Measurements from ENCODE around the gene MITF. TPM values are rescaled to one million over a fixed set of nuclear protein-coding genes. Genes with fewer than 3 reads are reported as not detected.
A peak's percentile ranks its signal among the peaks of the same experiment; 100 is the strongest.

Gene MITF
- total RNA-seq, 2 experiments from 2014 or later, result not detected

DNA sequence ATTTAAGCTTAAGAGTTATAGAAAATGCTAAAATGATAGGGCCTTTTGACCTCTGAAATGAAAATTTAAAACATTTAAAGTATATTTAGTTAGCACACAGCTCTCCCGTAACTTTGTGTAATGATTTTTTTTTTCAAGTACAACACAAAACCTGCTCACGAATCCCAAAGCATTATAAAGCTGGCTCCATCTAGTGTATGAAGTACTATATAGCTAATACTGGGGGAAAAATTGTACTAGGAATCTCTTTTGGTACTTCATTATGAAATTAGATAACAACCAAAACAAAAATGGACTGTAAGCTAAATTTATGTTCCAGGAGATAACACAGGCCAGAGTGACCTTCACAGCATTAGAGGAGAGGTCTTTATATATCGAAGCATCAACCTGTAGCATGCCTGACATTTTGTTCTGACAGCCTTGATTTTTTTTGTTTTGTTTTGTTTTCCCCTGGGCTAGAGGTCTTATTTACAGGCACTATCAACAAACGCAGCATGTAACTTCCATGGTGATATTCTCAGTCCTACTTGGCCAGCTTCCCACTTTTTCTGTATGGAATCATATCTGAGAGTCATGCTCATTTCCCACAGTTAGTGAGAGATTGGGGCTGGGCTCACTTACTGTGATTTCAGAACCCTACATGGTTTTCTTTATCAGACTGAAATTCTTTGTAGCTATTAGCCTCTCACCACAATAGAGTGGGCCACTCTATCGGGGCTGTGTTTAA is 116.3 kb downstream of the MITF start:
- ChIA-PET CTCF (ENCODE audit: unreplicated experiment) (no interaction called here), POLR2A (no interaction called here)
- H3K9me3 ChIP-seq (ENCODE audit: low read length), result no peaks in the 10 kb centered on the region
- H3K36me3 ChIP-seq (ENCODE audit: insufficient read depth, low read length), result no peaks in the 10 kb centered on the region
- no peaks in the 10 kb centered on the region for H3K79me2 ChIP-seq (ENCODE audit: insufficient read depth, low read depth, low read length)
- H3K4me2 ChIP-seq (ENCODE audit: low read length), result no peak overlapping the region
- no peaks in the 10 kb centered on the region for H3K4me1 ChIP-seq (ENCODE audit: insufficient read depth, low read length, poor library complexity, severe bottlenecking)
- H3K27ac ChIP-seq (ENCODE audit: low read depth, low read length, poor library complexity, severe bottlenecking), result no peak overlapping the region
- H3K4me3 ChIP-seq (ENCODE audit: low read depth, low read length, poor library complexity, severe bottlenecking), result no peak overlapping the region
- no peak for DNase-seq (ENCODE audit: low spot score)
- H4K20me1 ChIP-seq (ENCODE audit: insufficient read depth, low read length), result no peaks in the 10 kb centered on the region
- intact Hi-C loops (cut with micrococcal nuclease; ENCODE audit: unreplicated experiment), result no loop called here
- no peaks in the 10 kb centered on the region for H3K9me2 ChIP-seq (ENCODE audit: insufficient read depth, low read length)
- no TSS peak for BruUV-seq (replicated peaks)
- no peak for TF ChIP-seq EZH2phosphoT487 (IDR thresholded peaks at IDR 0.05; ENCODE audit: borderline replicate concordance, low read depth, low read length)
- TF ChIP-seq, protein P1, sequence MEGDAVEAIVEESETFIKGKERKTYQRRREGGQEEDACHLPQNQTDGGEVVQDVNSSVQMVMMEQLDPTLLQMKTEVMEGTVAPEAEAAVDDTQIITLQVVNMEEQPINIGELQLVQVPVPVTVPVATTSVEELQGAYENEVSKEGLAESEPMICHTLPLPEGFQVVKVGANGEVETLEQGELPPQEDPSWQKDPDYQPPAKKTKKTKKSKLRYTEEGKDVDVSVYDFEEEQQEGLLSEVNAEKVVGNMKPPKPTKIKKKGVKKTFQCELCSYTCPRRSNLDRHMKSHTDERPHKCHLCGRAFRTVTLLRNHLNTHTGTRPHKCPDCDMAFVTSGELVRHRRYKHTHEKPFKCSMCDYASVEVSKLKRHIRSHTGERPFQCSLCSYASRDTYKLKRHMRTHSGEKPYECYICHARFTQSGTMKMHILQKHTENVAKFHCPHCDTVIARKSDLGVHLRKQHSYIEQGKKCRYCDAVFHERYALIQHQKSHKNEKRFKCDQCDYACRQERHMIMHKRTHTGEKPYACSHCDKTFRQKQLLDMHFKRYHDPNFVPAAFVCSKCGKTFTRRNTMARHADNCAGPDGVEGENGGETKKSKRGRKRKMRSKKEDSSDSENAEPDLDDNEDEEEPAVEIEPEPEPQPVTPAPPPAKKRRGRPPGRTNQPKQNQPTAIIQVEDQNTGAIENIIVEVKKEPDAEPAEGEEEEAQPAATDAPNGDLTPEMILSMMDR (conservative IDR thresholded peaks at IDR 0.05; ENCODE audit: low read length), result peak; percentile 47
- no peak overlapping the region for H2AFZ ChIP-seq (ENCODE audit: low read length)

- intact Hi-C loops (cut with micrococcal nuclease; ENCODE audit: unreplicated experiment), result no loop called here
- no peaks in the 10 kb centered on the region for H4K20me1 ChIP-seq (ENCODE audit: insufficient read depth, low read length)
- no peaks in the 10 kb centered on the region for H3K9me3 ChIP-seq (ENCODE audit: low read length)
- no peak overlapping the region for H3K27ac ChIP-seq (ENCODE audit: low read depth, low read length, poor library complexity, severe bottlenecking)
- H3K4me1 ChIP-seq (ENCODE audit: insufficient read depth, low read length, poor library complexity, severe bottlenecking), result no peaks in the 10 kb centered on the region
- H3K36me3 ChIP-seq (ENCODE audit: insufficient read depth, low read length), result no peaks in the 10 kb centered on the region
- H3K4me3 ChIP-seq (ENCODE audit: low read depth, low read length, poor library complexity, severe bottlenecking), result no peak overlapping the region
- no peak overlapping the region for H2AFZ ChIP-seq (ENCODE audit: low read length)
- H3K9me2 ChIP-seq (ENCODE audit: insufficient read depth, low read length), result no peaks in the 10 kb centered on the region
- POLR2A ChIA-PET, result interaction anchor here (0.7 kb wide), 1 partner anchor 147 kb away, joined by 3 read pairs; no protein-coding TSS in a partner anchor
- TF ChIP-seq, protein P1 (conservative IDR thresholded peaks at IDR 0.05; ENCODE audit: low read length), result no peak
- no peak for TF ChIP-seq EZH2phosphoT487 (IDR thresholded peaks at IDR 0.05; ENCODE audit: borderline replicate concordance, low read depth, low read length)
- DNase-seq (ENCODE audit: low spot score), result no peak
- no peak overlapping the region for H3K4me2 ChIP-seq (ENCODE audit: low read length)
- no TSS peak for BruUV-seq (replicated peaks)
- CTCF ChIA-PET (ENCODE audit: unreplicated experiment), result no interaction called here
- H3K79me2 ChIP-seq (ENCODE audit: insufficient read depth, low read depth, low read length), result no peaks in the 10 kb centered on the region
Observed at GRCh38 chr3:69856965-69857705, 117.9 kb downstream of the MITF start.

GRCh38 chr3:69861556-69861955 is 122.3 kb downstream of the MITF start:
- no peak for DNase-seq (ENCODE audit: low spot score)

More at GRCh38 chr3:69861556-69861955, 122.3 kb downstream of the MITF start:
- no peaks in the 10 kb centered on the region for H3K4me1 ChIP-seq (ENCODE audit: insufficient read depth, low read length, poor library complexity, severe bottlenecking)
- TF ChIP-seq, protein P1 (conservative IDR thresholded peaks at IDR 0.05; ENCODE audit: low read length), result no peak
- TF ChIP-seq EZH2phosphoT487 (IDR thresholded peaks at IDR 0.05; ENCODE audit: borderline replicate concordance, low read depth, low read length), result no peak
- H3K4me3 ChIP-seq (ENCODE audit: low read depth, low read length, poor library complexity, severe bottlenecking), result no peak overlapping the region
- H4K20me1 ChIP-seq (ENCODE audit: insufficient read depth, low read length), result no peaks in the 10 kb centered on the region
- BruUV-seq (replicated peaks), result no TSS peak
- no peak overlapping the region for H2AFZ ChIP-seq (ENCODE audit: low read length)
- H3K36me3 ChIP-seq (ENCODE audit: insufficient read depth, low read length), result no peaks in the 10 kb centered on the region
- ChIA-PET POLR2A (no interaction called here), CTCF (ENCODE audit: unreplicated experiment) (no interaction called here)
- no peaks in the 10 kb centered on the region for H3K9me3 ChIP-seq (ENCODE audit: low read length)
- no peaks in the 10 kb centered on the region for H3K79me2 ChIP-seq (ENCODE audit: insufficient read depth, low read depth, low read length)
- intact Hi-C loops (cut with micrococcal nuclease; ENCODE audit: unreplicated experiment), result no loop called here
- H3K9me2 ChIP-seq (ENCODE audit: insufficient read depth, low read length), result no peaks in the 10 kb centered on the region
- H3K4me2 ChIP-seq (ENCODE audit: low read length), result no peak overlapping the region
- H3K27ac ChIP-seq (ENCODE audit: low read depth, low read length, poor library complexity, severe bottlenecking), result no peak overlapping the region
